Measurements from ENCODE around the gene MUC2.

DNA sequence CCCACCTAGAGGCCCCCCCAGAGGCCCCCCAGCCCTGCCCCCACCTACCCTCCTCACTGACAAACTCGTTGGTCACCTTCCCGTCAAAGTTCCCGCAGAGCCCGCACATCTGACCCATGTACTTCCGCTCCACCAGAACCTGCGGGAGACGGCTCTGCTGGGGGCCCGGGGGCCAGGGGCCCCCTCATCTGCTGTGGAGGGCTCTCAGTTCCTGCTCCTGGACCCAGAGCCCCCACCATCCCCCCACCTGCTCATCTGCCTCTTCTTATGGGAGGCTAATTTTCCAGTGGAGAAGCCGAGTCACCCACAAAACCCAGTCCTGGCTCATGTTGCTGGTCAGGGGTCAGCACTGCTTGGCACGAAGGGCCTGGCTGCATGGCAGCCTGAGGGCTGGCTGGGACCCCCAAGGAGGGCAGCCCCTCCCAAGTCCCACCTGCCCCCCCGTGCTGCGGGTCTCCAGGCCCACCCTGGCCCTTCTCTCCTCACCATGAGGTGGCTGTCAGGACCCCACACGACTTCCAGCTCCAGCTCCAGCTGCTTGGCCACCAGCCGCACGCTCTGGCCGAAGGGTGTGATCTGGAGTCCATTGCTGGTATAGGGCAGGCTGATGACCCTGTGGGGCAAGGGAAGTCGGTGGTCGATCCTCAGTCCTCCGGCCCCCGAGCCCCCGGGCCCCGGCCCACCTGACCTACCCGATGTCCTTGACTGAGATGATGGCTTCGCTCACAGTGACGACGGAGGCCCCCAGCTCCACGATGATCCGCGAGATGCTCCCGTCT lies 43.4 kb upstream of the MUC2 start:
- TF ChIP-seq POLR2AphosphoS5 (IDR thresholded peaks at IDR 0.05; ENCODE audit: borderline replicate concordance, low read depth, low read length), result no peak
- no peak for TF ChIP-seq EZH2 (IDR thresholded peaks at IDR 0.05)

Measured in SK-N-MC (cell line).